ENCODE measurements around the gene GHRHR.

- TF ChIP-seq CTCF (IDR thresholded peaks at IDR 0.05; ENCODE audit: borderline replicate concordance, extremely low read depth, low read length, poor library complexity, severe bottlenecking), result no peak
- TF ChIP-seq EZH2 (IDR thresholded peaks at IDR 0.05; ENCODE audit: borderline replicate concordance, low read depth, low read length, severe bottlenecking), result no peak
Observed at GRCh38 chr7:30950197-30950596, 13.6 kb upstream of the GHRHR start.
